Calu3 (cell line): ENCODE measurements around the gene SLC25A4. TPM values are rescaled to one million over a fixed set of nuclear protein-coding genes. Genes with fewer than 3 reads are reported as not detected.
A peak's percentile ranks its signal among the peaks of the same experiment; 100 is the strongest.
"Not testable (repeated sequence)": the region's sequence is repeated elsewhere in the genome, so short reads cannot be mapped to it uniquely, and the experiment has no call there.

Experiments
- BruUV-seq: library from RNA; stranded (reverse); fragments of 400-500 nt; replicated peaks from 2 replicates; lab custom pipeline; 2021; lab: Mats Ljungman, UMichigan
- CTCF ChIA-PET: fragments of 300-600 bp; sonication (Branson Sonifier 250); formaldehyde crosslinking; loops from one replicate; lab custom pipeline; 2022; ENCODE audit warnings: antibody characterized with exemption; lab: Charles Lee
- DNase-seq: peaks from one replicate; pipeline ENCODE4 v3.0.0; 2022
- H3K27ac Mint-ChIP-seq: one replicate; pipeline ENCODE4 v1.8.0; 2022; ENCODE audit warnings: mixed read lengths; ENCODE audit not compliant: unreplicated experiment
- H3K27me3 Mint-ChIP-seq: one replicate; pipeline ENCODE4 v1.8.0; 2022; ENCODE audit warnings: mixed read lengths; ENCODE audit not compliant: unreplicated experiment
- H3K36me3 Mint-ChIP-seq: one replicate; pipeline ENCODE4 v1.8.0; 2022; ENCODE audit warnings: mild to moderate bottlenecking, moderate library complexity, mixed read lengths; ENCODE audit not compliant: insufficient read depth, unreplicated experiment
- H3K4me1 Mint-ChIP-seq: one replicate; pipeline ENCODE4 v1.8.0; 2022; ENCODE audit warnings: mild to moderate bottlenecking, low read depth, mixed read lengths; ENCODE audit not compliant: unreplicated experiment
- H3K4me3 Mint-ChIP-seq: one replicate; pipeline ENCODE4 v1.8.0; 2022; ENCODE audit warnings: mild to moderate bottlenecking, low read depth, moderate library complexity, mixed read lengths; ENCODE audit not compliant: unreplicated experiment
- H3K9me3 Mint-ChIP-seq: one replicate; pipeline ENCODE4 v1.8.0; 2022; ENCODE audit warnings: low read depth, mixed read lengths; ENCODE audit not compliant: unreplicated experiment
- intact Hi-C: fragments of 100-400 bp; cut with micrococcal nuclease; formaldehyde crosslinking; loops from one replicate; pipeline ENCODE4 v1.10.0; 2022; ENCODE audit not compliant: unreplicated experiment
- total RNA-seq: library from RNA; stranded (reverse); gene quantifications from 2 replicates; pipeline ENCODE4 v1.2.3, GENCODE V29; 2022
- TF ChIP-seq, protein P1 (sequence below): fragments of 200-600 bp; IDR thresholded peaks from one replicate; pipeline ENCODE4 v1.8.0; 2022; ENCODE audit warnings: antibody characterized with exemption; ENCODE audit not compliant: unreplicated experiment

SLC25A4 gene
- total RNA-seq, 1 experiment from 2014 or later = 15.2 TPM

DNA sequence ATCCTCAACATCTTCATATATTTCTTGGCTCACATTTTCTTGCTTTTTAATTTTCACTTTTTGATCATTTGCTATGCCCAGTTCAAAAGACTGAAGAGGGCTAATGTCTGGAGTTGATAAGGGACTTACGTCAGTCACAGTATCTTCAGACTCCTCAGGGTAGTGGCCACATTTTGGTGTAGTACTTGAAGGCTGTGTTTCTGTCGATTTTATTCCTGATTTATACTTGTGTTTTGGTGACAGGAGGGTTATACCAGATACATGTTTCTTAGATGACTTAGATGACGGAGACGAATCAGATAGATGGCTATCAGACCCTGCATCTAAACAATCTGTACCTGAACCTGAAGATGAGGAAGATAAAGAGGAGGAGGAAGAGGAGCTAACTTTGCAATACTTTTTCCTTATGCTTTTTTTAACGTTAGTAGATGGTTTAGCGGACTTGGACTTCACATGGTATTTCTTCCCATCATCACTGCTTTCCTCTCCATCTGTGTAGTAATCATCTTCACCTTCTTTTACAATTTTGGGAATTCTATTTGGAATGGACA, 47.3 kb downstream of the SLC25A4 start:
- Mint-ChIP-seq H3K4me3 (no peak overlapping the region), H3K9me3 (no peaks in the 10 kb centered on the region), H3K36me3 (peaks cover 21% of the 10 kb centered on the region), H3K4me1 (peaks cover 9% of the 10 kb centered on the region), H3K27ac (no peak overlapping the region), H3K27me3 (no peaks in the 10 kb centered on the region)
- TF ChIP-seq, protein P1, sequence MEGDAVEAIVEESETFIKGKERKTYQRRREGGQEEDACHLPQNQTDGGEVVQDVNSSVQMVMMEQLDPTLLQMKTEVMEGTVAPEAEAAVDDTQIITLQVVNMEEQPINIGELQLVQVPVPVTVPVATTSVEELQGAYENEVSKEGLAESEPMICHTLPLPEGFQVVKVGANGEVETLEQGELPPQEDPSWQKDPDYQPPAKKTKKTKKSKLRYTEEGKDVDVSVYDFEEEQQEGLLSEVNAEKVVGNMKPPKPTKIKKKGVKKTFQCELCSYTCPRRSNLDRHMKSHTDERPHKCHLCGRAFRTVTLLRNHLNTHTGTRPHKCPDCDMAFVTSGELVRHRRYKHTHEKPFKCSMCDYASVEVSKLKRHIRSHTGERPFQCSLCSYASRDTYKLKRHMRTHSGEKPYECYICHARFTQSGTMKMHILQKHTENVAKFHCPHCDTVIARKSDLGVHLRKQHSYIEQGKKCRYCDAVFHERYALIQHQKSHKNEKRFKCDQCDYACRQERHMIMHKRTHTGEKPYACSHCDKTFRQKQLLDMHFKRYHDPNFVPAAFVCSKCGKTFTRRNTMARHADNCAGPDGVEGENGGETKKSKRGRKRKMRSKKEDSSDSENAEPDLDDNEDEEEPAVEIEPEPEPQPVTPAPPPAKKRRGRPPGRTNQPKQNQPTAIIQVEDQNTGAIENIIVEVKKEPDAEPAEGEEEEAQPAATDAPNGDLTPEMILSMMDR = no peak
- CTCF ChIA-PET = no interaction called here
- TSS peak; percentile 43 for BruUV-seq
- intact Hi-C loops = no loop called here
- DNase-seq = no peak

GRCh38 chr4:185192059-185192458, 49.0 kb downstream of the SLC25A4 start:
- CTCF ChIA-PET = interaction anchor here (0.6 kb wide), 1 partner anchor 97 kb away, joined by 4 read pairs; no protein-coding TSS in a partner anchor
- TF ChIP-seq, protein P1 = no peak
- H3K9me3 Mint-ChIP-seq = no peaks in the 10 kb centered on the region
- intact Hi-C loops = no loop called here
- peaks cover 23% of the 10 kb centered on the region for H3K36me3 Mint-ChIP-seq
- DNase-seq = no peak
- H3K4me1 Mint-ChIP-seq = peaks cover 12% of the 10 kb centered on the region
- H3K27me3 Mint-ChIP-seq = no peaks in the 10 kb centered on the region
- no peak overlapping the region for H3K27ac Mint-ChIP-seq
- H3K4me3 Mint-ChIP-seq = no peak overlapping the region
- BruUV-seq = no TSS peak

DNA sequence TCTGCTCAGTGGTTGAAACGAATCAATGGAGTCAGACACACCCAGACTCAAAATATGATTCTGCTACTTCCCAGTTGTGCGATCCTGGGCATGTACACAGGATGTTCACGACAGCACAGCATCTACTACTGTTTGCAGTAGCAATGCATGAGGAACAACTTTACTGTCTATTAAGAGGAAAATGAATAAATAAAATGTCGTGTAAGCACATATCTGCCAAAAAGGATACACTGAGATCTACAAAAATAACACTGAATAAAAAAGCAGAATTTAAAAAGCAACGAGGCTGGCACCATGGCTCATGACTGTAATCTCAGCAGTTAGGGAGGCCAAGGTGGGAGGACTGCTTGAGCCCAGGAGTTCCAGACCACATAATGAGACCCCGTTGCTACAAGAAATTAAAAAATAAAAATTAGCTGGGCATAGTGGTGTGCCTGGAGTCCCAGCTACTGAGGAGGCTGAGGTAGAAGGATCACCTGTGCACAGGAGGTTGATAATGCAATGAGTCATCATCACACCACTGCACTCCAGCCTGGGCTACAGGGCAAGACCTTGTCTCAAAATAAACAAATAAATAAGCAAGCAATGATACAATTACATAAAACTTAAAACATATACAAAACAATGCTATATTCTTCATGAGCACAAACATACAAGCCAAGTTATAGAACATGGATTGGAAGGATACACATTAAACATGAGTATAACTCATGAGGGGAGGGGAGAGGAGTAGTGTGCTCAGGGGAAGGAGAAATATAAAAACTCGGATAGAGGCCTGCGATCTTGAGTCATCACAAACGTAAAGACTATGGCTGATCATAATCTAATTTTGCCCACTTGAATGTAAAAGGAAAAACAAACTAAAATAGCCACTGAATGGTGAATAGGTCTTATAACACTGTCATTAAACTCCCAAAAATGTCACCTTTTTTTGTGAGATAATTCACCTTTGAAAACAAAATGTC, 52.1 kb downstream of the SLC25A4 start:
- BruUV-seq = no TSS peak
- Mint-ChIP-seq H3K27me3 (no peaks in the 10 kb centered on the region), H3K4me1 (peaks cover 12% of the 10 kb centered on the region), H3K4me3 (peak overlapping the region; percentile 32), H3K9me3 (no peaks in the 10 kb centered on the region), H3K27ac (peak overlapping the region; percentile 24), H3K36me3 (peaks cover 25% of the 10 kb centered on the region)
- intact Hi-C loops = no loop called here
- CTCF ChIA-PET = no interaction called here
- DNase-seq = no peak
- TF ChIP-seq, protein P1 = no peak

DNA sequence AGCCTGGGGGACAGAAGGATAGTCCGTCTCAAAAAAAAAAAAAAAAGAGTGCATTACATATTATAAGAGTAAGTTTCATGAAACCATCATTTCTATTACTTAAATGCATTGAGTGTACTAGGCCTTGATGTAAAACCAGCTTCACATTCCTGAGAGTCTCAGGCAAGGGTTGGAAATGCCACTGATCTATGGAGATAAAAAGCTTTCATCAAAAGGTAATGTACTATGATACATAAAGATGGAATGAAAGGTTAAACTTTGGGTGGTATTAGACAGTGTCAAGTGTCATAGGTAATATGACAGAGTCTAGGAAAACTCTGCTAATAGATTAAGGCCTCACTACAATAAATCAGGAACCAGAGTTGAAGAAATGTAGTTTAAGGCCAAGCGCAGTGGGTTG, 53.4 kb downstream of the SLC25A4 start:
- Mint-ChIP-seq H3K4me3 (no peak overlapping the region), H3K36me3 (peaks cover 27% of the 10 kb centered on the region), H3K9me3 (no peaks in the 10 kb centered on the region), H3K27ac (no peak overlapping the region), H3K4me1 (peaks cover 12% of the 10 kb centered on the region), H3K27me3 (no peaks in the 10 kb centered on the region)
- no peak for DNase-seq
- BruUV-seq = no TSS peak
- intact Hi-C loops = no loop called here
- TF ChIP-seq, protein P1 = no peak
- CTCF ChIA-PET = interaction anchor here (0.6 to 1.1 kb wide), 2 partner anchors 13 to 110 kb away, joined by 3 to 4 read pairs; no protein-coding TSS in a partner anchor

DNA sequence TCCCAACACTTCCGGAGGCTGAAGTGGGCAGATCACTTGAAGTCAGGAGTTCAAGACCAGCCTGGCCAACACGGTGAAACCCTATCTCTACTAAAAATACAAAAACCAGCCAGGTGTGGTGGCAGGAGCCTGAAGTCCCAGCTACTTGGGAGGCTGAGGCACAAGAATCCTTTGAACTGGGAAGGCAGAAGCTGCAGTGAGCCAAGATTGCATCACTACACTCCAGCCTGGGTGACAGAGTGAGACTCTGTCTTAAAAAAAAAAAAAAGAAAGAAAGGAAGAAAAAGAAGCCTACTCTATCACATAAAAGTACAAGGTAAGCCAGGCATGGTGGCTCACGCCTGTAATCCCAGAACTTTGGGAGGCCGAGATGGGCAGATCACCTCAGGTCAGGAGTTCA, 55.1 kb downstream of the SLC25A4 start:
- CTCF ChIA-PET, H3K27me3 Mint-ChIP-seq, H3K9me3 Mint-ChIP-seq, DNase-seq, H3K27ac Mint-ChIP-seq, BruUV-seq, intact Hi-C loops, H3K4me3 Mint-ChIP-seq: not testable (repeated sequence)
- Mint-ChIP-seq H3K4me1 (peaks cover 21% of the 10 kb centered on the region), H3K36me3 (peaks cover 32% of the 10 kb centered on the region)
